22Rv1 (cell line): ENCODE results near the gene C1QTNF1.

Source experiments
- CTCF ChIP-seq: fragments of 450-650 bp; IDR thresholded peaks from 2 replicates; pipeline ENCODE4 v1.5.1; 2017; ENCODE audit warnings: mild to moderate bottlenecking
- ZFX ChIP-seq: fragments of 450-650 bp; IDR thresholded peaks from 2 replicates; pipeline ENCODE4 v1.6.1; 2017; ENCODE audit warnings: antibody characterized with exemption, borderline replicate concordance

GRCh38 chr17:79035686-79036085, 11.7 kb downstream of the C1QTNF1 start:
- no peak for TF ChIP-seq CTCF
- no peak for TF ChIP-seq ZFX
